GM21381 (cell line): ENCODE measurements around the gene ACP1.
"Not testable (repeated sequence)": the region's sequence is repeated elsewhere in the genome, so short reads cannot be mapped to it uniquely, and the experiment has no call there.

Source experiments
- ATAC-seq: cut with Tn5 transposase; IDR thresholded peaks from one replicate; pipeline ENCODE4 v1.9.1; 2021; ENCODE audit warnings: mild to moderate bottlenecking, moderate library complexity; ENCODE audit not compliant: unreplicated experiment

Gene ACP1

DNA sequence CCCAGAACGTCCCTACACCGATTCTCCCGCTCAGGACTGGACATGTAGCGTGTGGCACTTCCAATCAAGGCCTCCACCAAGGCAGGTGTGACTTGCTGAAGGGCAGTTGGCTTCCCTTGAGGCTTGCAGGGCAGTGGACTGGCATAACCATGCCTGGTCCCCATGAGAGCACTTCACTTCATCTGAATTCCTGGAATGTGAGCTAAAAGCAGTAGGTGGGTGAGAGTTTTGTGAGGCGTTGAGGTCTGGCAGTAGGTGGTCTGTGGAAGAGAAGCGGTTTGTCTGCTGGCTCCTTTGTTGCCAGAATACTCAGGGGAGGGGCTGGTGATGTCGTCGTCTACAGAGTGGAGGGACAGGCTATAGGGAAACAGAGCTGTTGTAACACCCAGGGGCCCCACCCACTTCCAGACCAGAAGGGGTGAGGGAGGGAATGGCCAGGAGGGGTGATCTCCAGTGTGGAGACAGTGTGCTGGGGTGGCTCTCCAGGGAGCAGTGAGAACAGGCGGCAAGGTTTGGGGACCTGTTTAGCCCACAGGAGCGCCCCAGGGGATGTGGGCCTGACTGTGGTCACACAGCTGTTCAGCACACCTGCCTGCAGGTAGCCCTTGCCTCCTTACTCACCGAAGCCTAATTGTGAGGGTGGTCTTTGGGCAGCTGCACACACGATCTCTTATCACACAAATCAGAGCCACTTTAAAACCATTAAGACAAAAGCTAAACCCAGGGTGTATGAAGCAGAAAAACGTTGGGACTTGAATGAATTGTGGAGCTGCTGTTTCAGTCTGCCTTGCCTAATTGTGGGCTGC lies 44.6 kb downstream of the ACP1 start:
- no peak for ATAC-seq

DNA sequence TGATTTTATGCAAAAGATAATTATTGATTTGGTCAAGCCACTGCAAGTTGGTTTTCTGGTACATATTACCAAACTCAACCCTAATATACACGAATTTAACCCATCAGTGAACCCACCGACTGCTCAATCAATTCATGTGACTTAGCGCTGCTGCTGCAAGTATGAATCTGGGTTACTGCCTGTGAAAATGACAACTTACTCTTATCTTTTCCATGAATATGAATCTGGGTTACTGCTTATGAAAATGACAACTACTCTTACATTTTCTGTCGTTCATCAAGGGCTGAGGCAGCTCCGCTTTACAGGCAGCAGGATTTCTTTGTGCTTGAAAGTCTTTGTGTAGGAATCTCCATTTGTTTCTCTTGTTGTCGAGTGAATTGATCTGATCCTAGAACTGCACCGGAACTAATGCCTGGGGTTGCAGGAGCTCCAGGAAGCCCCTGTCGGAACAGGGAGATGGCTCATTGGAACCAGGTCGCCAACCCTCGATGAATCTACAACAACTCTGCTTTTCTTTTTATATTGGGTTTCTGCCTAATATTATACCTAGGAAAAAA lies 45.3 kb downstream of the ACP1 start:
- no peak for ATAC-seq

DNA sequence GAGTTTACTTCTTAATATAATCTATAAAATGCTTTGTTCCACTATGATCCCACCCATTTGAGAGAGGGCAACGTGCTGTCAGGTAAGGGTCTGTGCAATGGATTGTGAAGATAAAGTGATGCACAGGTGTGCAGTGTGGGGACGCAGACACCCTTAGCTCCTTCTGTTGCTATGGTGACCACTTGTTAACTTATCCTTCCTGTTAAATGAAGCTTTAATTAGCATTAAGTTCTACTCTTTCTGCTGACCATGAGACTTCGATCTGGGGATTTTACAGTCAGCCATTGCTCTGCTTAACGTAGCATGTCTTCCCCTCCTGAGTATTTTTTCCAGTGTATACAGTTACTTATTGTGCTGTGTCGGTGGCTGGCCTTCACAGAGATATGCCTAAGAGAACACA lies 46.2 kb downstream of the ACP1 start:
- no peak for ATAC-seq

DNA sequence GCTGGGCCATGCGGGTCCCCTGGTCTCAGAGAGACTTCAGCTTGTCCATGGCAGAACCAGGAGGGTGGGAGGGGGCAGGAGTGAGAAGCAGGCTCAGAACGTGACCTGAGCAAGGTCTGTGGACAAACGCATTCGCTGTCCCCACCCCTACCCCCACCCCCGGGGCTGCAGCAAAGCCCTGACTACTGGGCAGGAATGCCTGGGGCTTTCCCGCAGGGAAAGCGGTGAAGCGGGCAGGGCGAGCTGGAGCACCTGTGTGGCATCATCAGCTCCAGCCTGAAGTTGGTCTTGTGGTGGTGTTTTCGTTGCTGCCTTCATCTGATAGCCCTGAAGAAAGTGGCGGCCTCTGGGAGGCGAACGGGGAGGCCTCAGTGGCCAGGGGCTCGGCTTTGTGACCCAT lies 49.2 kb downstream of the ACP1 start:
- no peak for ATAC-seq

DNA sequence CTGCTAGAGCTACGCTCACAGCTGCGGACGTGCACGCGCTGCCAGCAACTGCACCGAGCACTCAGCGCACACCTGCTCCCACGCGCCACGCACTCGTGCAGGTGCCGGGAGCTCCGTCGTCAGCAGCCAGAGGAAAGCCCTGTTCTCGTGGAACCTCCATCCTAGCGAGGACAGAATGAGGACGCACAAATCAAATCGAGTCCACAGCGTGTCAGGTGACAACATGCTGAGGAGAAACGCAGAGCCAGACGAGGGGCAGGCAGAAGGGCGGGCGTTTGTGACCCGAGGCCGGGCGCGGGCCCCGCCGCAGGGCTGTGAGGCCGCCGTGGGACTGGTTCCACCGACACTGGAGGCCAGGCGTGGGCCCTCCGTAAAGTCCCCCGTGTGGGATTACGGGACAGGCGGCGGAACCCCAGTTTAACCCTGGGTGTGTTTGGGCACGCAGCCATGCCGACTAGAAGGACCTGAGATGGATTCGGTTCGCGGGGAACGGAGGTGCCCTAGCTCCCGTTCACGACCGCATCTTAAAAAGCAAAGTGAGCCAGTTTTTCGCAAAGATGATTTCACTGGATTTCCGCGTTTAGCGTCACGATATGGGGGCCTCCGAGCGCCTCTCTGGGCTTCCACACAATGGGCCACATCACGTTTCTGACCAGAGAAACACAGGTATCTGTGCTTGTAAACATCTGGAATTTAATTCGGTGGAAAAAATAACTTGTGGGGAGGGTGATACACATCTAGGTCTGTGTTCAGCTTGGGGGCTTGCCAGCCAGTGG lies 50.0 kb downstream of the ACP1 start:
- no peak for ATAC-seq

DNA sequence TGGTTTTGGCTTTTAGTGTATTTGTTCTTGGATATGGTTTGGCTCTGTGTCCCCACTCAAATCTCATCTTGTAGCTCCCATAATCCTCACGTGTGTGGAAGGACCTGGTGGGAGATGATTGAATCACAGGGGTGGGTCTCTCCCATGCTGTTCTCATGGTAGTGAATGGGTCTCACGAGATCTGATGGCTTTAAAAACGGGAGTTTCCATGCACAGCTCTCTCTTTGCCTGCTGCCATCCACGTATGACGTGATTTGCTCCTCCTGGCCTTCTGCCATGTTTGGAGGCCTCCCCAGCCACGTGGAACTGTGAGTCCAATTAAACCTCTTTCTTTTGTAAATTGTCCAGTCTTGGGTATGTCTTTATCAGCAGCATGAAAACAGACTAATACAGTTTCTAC lies 51.2 kb downstream of the ACP1 start:
- ATAC-seq, result not testable (repeated sequence)

DNA sequence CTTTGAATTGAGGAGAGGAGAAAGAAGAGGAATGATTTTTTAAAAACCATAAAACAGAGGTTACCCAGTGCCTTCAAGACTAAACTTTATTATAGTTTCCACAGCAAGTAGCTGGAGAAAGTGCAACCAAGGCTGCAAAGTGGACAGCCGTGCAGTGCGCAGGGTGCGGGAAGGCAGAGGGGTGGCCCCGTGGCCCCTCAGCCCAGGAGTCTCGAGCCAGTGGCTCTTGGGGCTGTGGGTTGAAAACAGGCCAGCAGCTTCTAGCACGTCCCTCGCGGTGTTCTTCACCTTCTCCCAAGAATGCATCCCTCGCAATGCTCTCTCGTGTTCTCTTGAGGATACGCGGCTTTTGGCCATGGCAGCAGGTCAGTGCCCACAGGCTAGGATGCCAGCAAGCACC lies 51.6 kb downstream of the ACP1 start:
- no peak for ATAC-seq

DNA sequence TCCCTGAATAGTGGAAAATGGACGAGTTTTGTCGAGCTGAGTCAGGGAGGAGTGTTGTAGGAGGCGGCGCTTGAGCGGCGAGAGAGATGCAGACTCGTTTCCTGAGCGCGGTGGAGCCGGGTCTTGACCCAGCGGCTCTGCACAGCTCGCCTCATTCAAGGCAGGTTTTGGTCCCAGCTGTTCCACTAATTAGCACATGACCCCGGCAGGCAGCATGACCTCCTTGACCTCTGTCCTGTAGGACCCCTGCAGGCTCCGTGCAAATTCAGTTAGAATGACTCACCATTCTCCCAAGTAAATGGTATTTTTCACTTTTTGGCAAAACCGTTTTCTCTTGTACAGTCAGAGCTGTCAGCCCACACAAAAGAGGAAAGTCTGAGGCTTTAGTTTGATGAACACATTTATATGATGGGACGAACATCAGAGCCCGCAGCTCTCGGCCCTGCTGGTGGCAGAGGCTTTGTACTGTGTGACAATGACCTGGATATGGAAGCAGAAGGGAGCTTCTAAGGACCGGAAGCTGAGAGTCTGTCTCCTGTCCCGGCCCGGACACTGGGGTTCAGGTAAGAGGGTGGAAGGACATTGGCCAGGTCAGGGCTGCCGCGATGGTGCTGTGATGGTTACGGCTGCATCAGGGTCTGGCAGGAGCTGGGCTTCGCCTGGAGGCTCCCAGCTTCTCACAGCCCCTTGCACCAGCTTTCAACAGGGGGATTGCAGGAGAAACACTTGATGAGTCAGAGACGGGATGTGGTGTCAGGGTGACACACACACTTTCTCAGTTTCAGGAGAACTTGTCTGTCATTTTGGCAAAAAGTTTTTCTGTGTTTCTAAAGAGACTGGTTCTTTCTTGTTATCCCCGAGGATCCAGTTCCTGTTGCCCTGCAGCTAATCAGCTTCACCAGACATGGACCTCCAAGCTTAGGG lies 53.0 kb downstream of the ACP1 start:
- ATAC-seq, result no peak

DNA sequence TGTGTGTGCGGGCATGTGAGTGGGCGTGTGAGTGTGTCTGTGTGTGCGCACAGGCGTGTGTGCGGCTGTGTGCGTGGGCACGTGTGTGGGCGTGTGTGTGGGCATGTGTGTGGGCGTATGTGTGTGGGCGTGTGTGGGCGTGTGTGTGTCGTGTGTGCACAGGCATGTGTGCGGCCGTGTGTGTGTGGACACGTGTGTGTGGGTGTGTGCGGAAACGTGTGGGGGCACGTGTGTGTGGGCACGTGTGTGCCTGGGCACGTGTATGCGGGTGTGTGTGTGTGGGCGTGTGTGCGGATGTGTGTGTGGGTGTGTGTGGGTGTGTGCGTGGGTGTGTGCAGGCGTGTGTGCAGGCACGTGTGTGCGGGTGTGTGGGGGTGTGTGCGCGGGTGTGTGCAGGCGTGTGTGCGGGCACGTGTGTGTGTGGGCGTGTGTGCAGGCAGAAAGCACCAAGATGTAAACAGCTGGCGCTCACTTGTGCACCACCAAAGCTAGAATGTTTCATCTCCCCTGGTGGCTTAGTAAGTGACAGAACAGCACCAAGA lies 54.4 kb downstream of the ACP1 start:
- no peak for ATAC-seq

DNA sequence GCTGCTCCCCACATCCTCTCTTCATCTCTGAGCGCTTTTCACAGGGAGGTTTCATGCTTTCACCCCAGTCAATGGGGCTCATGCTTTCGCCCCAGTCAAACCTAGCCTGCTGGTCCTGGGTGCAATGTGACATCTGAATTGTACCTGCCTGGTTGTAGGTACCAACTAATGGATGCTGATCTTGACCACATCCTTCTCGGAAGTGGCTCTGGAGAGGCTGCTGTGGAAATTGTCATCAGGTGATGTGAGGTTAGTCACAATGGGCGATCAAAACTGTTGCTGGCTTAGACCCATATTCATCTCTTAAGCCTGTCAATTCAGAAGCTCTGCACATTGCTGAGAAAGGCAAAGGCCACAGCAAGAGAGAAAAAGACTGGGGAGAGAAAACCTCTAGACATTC lies 55.8 kb downstream of the ACP1 start:
- ATAC-seq, result no peak

DNA sequence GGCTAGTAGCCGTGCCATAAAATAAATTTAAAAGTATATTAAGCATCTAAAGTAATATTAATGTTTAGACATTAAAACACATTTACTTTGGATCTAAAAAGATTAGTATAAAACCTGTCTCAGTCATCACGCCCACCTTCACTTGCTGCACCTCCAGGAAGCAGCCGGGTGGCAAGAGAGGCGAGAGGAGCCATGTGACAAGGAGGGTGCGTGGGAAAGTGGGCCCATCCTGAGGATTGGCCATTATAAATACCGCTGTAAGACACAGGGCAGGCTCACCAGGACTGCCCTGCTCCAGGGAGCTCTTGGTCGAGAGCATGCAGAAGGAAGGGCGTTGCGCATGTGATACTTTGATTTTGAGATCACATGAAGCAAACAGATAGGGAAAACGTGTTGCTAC lies 57.6 kb downstream of the ACP1 start:
- no peak for ATAC-seq

DNA sequence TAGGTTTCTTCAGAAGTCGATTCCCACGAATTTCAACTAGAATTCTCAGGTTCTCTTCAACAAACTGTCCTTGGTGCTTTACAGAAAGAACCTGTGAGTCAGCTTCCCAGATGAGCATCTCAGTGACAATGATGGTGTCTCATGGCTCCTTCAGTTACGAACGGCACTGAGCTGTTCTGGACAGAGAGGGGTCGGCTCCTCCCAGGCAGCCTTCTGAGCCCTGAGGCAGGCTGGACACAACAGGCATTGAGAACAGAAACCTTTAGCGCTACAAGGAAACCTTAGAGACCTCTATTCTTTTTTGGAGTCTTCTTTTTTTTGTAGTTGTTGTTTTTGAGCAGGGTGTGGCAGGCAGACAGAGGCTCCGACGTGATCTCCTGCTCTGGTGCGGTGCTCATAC lies 58.3 kb downstream of the ACP1 start:
- no peak for ATAC-seq
